ENCODE data around the gene ERO1A. TPM values are rescaled to one million over a fixed set of nuclear protein-coding genes. Genes with fewer than 3 reads are reported as not detected.

The ERO1A gene
- total RNA-seq, 1 experiment from 2014 or later: 118 TPM

- CTCF ChIA-PET: no interaction called here
- no peak for TF ChIP-seq EGR1 (IDR thresholded peaks at IDR 0.05; ENCODE audit: low read depth)
- no peak for TF ChIP-seq POLR2AphosphoS5 (IDR thresholded peaks at IDR 0.05; ENCODE audit: low read depth, low read length)
- no peak for TF ChIP-seq REST (IDR thresholded peaks at IDR 0.05; ENCODE audit: low read depth)
- no peak for TF ChIP-seq JUND (IDR thresholded peaks at IDR 0.05)
- no peak for TF ChIP-seq ZFX (IDR thresholded peaks at IDR 0.05)
- TF ChIP-seq ELF1 (IDR thresholded peaks at IDR 0.05; ENCODE audit: borderline replicate concordance, low read depth): no peak
- no peak for TF ChIP-seq POLR2A (IDR thresholded peaks at IDR 0.05; ENCODE audit: borderline replicate concordance, extremely low read depth, insufficient read depth, insufficient read length)
- TF ChIP-seq EZH2 (IDR thresholded peaks at IDR 0.05): no peak
- TF ChIP-seq CBX3 (IDR thresholded peaks at IDR 0.05; ENCODE audit: low read depth): no peak
- TF ChIP-seq, protein P1, sequence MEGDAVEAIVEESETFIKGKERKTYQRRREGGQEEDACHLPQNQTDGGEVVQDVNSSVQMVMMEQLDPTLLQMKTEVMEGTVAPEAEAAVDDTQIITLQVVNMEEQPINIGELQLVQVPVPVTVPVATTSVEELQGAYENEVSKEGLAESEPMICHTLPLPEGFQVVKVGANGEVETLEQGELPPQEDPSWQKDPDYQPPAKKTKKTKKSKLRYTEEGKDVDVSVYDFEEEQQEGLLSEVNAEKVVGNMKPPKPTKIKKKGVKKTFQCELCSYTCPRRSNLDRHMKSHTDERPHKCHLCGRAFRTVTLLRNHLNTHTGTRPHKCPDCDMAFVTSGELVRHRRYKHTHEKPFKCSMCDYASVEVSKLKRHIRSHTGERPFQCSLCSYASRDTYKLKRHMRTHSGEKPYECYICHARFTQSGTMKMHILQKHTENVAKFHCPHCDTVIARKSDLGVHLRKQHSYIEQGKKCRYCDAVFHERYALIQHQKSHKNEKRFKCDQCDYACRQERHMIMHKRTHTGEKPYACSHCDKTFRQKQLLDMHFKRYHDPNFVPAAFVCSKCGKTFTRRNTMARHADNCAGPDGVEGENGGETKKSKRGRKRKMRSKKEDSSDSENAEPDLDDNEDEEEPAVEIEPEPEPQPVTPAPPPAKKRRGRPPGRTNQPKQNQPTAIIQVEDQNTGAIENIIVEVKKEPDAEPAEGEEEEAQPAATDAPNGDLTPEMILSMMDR (IDR thresholded peaks at IDR 0.05 in 2 of 3, conservative IDR thresholded peaks at IDR 0.05 in 1 of 3; ENCODE audit: borderline replicate concordance in 1 of 3, insufficient read depth in 1 of 3, low read depth in 2 of 3, low read length in 2 of 3): no peak
- no peak for TF ChIP-seq ZNF274 (IDR thresholded peaks at IDR 0.05; ENCODE audit: low read depth, low read length)
- TF ChIP-seq, protein P2, sequence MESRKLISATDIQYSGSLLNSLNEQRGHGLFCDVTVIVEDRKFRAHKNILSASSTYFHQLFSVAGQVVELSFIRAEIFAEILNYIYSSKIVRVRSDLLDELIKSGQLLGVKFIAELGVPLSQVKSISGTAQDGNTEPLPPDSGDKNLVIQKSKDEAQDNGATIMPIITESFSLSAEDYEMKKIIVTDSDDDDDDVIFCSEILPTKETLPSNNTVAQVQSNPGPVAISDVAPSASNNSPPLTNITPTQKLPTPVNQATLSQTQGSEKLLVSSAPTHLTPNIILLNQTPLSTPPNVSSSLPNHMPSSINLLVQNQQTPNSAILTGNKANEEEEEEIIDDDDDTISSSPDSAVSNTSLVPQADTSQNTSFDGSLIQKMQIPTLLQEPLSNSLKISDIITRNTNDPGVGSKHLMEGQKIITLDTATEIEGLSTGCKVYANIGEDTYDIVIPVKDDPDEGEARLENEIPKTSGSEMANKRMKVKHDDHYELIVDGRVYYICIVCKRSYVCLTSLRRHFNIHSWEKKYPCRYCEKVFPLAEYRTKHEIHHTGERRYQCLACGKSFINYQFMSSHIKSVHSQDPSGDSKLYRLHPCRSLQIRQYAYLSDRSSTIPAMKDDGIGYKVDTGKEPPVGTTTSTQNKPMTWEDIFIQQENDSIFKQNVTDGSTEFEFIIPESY (IDR thresholded peaks at IDR 0.05; ENCODE audit: extremely low read depth, insufficient replicate concordance, low read length): no peak
- no peak for TF ChIP-seq RAD21 (IDR thresholded peaks at IDR 0.05; ENCODE audit: low read depth)
- no peak for TF ChIP-seq ATF3 (IDR thresholded peaks at IDR 0.05)
- TF ChIP-seq FOSL1 (IDR thresholded peaks at IDR 0.05; ENCODE audit: low read depth): no peak
- TF ChIP-seq YY1 (IDR thresholded peaks at IDR 0.05; ENCODE audit: extremely low read depth, insufficient replicate concordance, low read depth, low read length): no peak
- H3K79me2 ChIP-seq (ENCODE audit: insufficient read depth, low read length): peaks cover 41% of the 10 kb centered on the region
These were observed 45.4 kb upstream of the ERO1A start for GRCh38 chr14:52740751-52741150.

More at GRCh38 chr14:52740751-52741150, 45.4 kb upstream of the ERO1A start:
- intact Hi-C loops (cut with micrococcal nuclease): no loop called here
- Histone ChIP-seq H4K20me1 (ENCODE audit: insufficient read depth) (no peaks in the 10 kb centered on the region), H3K36me3 (ENCODE audit: control insufficient read depth in 1 of 2, insufficient read depth in 2 of 2, low read length in 2 of 2) (no peaks in the 10 kb centered on the region), H3K4me3 (replicated peaks in 1 of 2; ENCODE audit: low read depth in 1 of 2, low read length in 2 of 2) (no peak overlapping the region), H3K9me3 (ENCODE audit: control insufficient read depth in 1 of 2, insufficient read depth in 1 of 2, low read depth in 1 of 2, low read length in 2 of 2) (no peaks in the 10 kb centered on the region), H3K9me2 (ENCODE audit: insufficient read depth) (no peaks in the 10 kb centered on the region), H2AFZ (ENCODE audit: low read depth, low read length, poor library complexity, severe bottlenecking) (no peak overlapping the region), H3K4me1 (ENCODE audit: control insufficient read depth in 1 of 2, insufficient read depth in 2 of 2, low read length in 2 of 2) (peaks cover 0 to 6% of the 10 kb centered on the region in 2 experiments; a peak in 1 of 4 replicates), H3K27ac (ENCODE audit: low read depth, low read length) (no peak overlapping the region), H3K4me2 (ENCODE audit: low read length) (no peak overlapping the region), H3K9ac (ENCODE audit: low read length) (no peak overlapping the region), H3K27me3 (ENCODE audit: insufficient read depth, low read length) (no peaks in the 10 kb centered on the region)
- DNase-seq (ENCODE audit: low read depth, low spot score) (no peak), ATAC-seq (no peak)
- BruUV-seq (replicated peaks): no TSS peak
- POLR2A ChIA-PET: no interaction called here
- RAD21 ChIA-PET (ENCODE audit: low non-redundant PET in 1 of 2, low total read pairs in 2 of 2, uncharacterized antibody in 2 of 2, unreplicated experiment in 2 of 2): no interaction called here
